ENCODE data around the gene CCNT1. TPM values are rescaled to one million over a fixed set of nuclear protein-coding genes. Genes with fewer than 3 reads are reported as not detected.
"Not testable (repeated sequence)": the region's sequence is repeated elsewhere in the genome, so short reads cannot be mapped to it uniquely, and the experiment has no call there.

The CCNT1 gene
- total and polyA plus RNA-seq, 3 donors from 2014 or later = 42.0 to 53.5 (median 50.2) TPM

- H3K4me1 ChIP-seq = peaks cover 15% of the 10 kb centered on the region
- intact Hi-C loops (cut with DNase I; ENCODE audit: low total_unique reads) = no loop called here
- whole genome bisulfite sequencing, 2 donors = 67 to 72% methylated on average over 4 of the region's 4 CpGs
- no peaks in the 10 kb centered on the region for H3K36me3 ChIP-seq (ENCODE audit: low read depth, missing control alignments)
- H3K9me3 ChIP-seq = no peaks in the 10 kb centered on the region
- no peak for DNase-seq
- H3K27me3 ChIP-seq = no peaks in the 10 kb centered on the region
- TF ChIP-seq POLR2A (IDR thresholded peaks at IDR 0.05) = no peak
- TF ChIP-seq CTCF (IDR thresholded peaks at IDR 0.05) = no peak
- H3K27ac ChIP-seq = no peak overlapping the region
- no peak overlapping the region for H3K4me3 ChIP-seq
Measured at GRCh38 chr12:48683534-48683933, 33.0 kb downstream of the CCNT1 start.

GRCh38 chr12:48682927-48683326 is 33.6 kb downstream of the CCNT1 start:
- TF ChIP-seq POLR2A (IDR thresholded peaks at IDR 0.05) (no peak), CTCF (IDR thresholded peaks at IDR 0.05) (no peak)
- Histone ChIP-seq H3K4me1 (peaks cover 15% of the 10 kb centered on the region), H3K36me3 (ENCODE audit: low read depth, missing control alignments) (no peaks in the 10 kb centered on the region), H3K27ac (no peak overlapping the region), H3K9me3 (no peaks in the 10 kb centered on the region), H3K4me3 (peak overlapping the region; percentile 72 to 97), H3K27me3 (no peaks in the 10 kb centered on the region)
- intact Hi-C loops (cut with DNase I; ENCODE audit: low total_unique reads) = no loop called here
- DNase-seq = no peak
- 58 to 69% methylated on average over 2 of the region's 2 CpGs for WGBS, 2 donors

GRCh38 chr12:48682533-48682905 is 34.0 kb downstream of the CCNT1 start:
- Histone ChIP-seq H3K4me1 (peaks cover 15% of the 10 kb centered on the region), H3K4me3 (peak overlapping the region; percentile 72 to 97), H3K27ac (peak overlapping the region in 1 of 2 donors; percentile 53)
- H3K36me3 ChIP-seq (ENCODE audit: low read depth, missing control alignments); H3K9me3 ChIP-seq; intact Hi-C loops (cut with DNase I; ENCODE audit: low total_unique reads); H3K27me3 ChIP-seq; DNase-seq: not testable (repeated sequence)
- 14 to 16% methylated on average over 19 of the region's 19 CpGs for WGBS, 2 donors

GRCh38 chr12:48681710-48682532 is 34.6 kb downstream of the CCNT1 start, which contains the start of gene KANSL2:
KANSL2 (minus strand) TSS chr12:48682238; CDS start chr12:48681632, 606 bp downstream.
- intact Hi-C loops (cut with DNase I; ENCODE audit: low total_unique reads) = no loop called here
- H3K27ac ChIP-seq = peak within 1 kb of the TSS; percentile 90 to 94
- H3K4me3 ChIP-seq = peak within 1 kb of the TSS; percentile 72 to 97
- no peaks in the 10 kb centered on the region for H3K27me3 ChIP-seq
- H3K4me1 ChIP-seq = peaks cover 15% of the 10 kb centered on the region
- TF ChIP-seq POLR2A (IDR thresholded peaks at IDR 0.05) (peak; percentile 66), CTCF (IDR thresholded peaks at IDR 0.05) (no peak)
- WGBS, 2 donors = 0 to 1% methylated on average over 47 to 64 of the region's 64 CpGs
- H3K36me3 ChIP-seq (ENCODE audit: low read depth, missing control alignments) = no peaks in the 10 kb centered on the region
- no peaks in the 10 kb centered on the region for H3K9me3 ChIP-seq
- peak; percentile 100 for DNase-seq

GRCh38 chr12:48681399-48681709 is 35.2 kb downstream of the CCNT1 start:
- H3K4me3 ChIP-seq = peak overlapping the region; percentile 72 to 97
- no peak for DNase-seq

More at GRCh38 chr12:48681399-48681709, 35.2 kb downstream of the CCNT1 start:
- peaks cover 15% of the 10 kb centered on the region for H3K4me1 ChIP-seq
- peak overlapping the region; percentile 90 to 94 for H3K27ac ChIP-seq
- H3K9me3 ChIP-seq = no peaks in the 10 kb centered on the region
- H3K27me3 ChIP-seq = no peaks in the 10 kb centered on the region
- no peaks in the 10 kb centered on the region for H3K36me3 ChIP-seq (ENCODE audit: low read depth, missing control alignments)
- intact Hi-C loops (cut with DNase I; ENCODE audit: low total_unique reads) = no loop called here
- WGBS, 2 donors = 0 to 3% methylated on average over 7 to 11 of the region's 11 CpGs
- TF ChIP-seq POLR2A (IDR thresholded peaks at IDR 0.05) = no peak
- TF ChIP-seq CTCF (IDR thresholded peaks at IDR 0.05) = no peak
